Activated T-helper 9 cell treated with anti-CD3 and anti-CD28 coated beads, Interleukin-2, amount 50 U/mL, for 16 hours (primary cell): ENCODE results near the gene RPGRIP1L.

ENCODE experiments used
- DNase-seq: peaks from one replicate; pipeline ENCODE4 v3.0.0-alpha.2; 2020; ENCODE audit warnings: low read depth

The RPGRIP1L gene

DNA sequence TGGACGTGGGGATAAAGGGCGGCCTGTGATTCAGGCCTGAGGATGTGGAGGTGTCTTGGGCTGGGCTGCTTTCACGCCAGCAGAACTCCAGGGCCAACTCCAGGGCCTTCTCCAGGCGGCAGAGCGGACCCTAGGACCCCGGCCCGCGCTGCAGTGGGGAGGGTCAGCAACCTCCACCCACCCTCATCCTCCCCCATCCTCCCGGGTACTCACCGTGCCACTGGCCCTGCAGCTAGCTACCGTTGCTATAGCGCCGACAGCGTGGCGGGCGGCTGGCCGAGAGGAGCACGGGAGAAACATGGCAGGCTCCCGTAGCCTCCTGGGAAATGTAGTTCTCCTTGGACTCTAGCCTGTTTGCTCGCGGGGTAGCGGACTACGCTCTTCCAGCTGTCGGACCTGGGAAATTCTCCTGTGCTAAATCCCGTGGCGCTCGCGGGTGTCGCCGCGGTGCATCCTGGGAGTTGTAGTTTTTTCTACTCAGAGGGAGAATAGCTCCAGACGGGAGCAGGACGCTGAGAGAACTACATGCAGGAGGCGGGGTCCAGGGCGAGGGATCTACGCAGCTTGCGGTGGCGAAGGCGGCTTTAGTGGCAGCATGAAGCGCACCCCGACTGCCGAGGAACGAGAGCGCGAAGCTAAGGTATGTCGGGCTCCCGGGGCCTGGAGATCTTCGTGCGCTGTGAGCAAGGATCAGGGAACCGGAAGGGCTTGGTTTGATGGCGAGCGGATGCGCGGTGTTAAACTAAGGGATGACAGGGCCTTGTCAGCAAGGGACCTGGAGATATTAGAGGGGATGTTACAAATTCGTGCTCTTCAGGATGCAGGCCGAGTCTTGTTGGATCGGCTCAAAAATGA is at the start of gene RPGRIP1L, which contains the start of gene FTO:
RPGRIP1L (minus strand) TSS at position 270 of the 855 bp plus-strand sequence. CDS start 3,136 bp downstream, outside the sequence.
FTO (plus strand) TSS at position 567 of the 855 bp plus-strand sequence.
- peak; percentile 97 for DNase-seq

DNA sequence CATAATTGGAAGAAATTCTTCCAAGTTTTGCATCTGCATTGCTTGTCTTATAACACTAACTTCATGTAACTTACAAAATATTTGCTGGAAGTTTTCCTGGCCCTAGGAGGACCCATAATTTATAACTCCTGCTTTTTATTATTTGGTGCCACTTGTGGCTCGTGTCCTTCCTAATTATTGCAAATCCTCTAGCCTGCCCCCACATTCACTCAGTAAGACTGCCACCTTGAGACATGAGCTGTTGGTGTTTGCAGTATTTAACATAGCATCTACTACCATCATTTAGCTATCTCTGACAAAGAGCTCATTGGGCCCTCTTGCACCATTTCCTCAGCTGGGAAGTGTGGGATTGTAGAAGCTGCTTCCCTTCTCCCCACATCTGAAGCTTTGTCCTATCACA is 49.8 kb upstream of the RPGRIP1L start:
- DNase-seq, result no peak

- DNase-seq, result no peak
Measured at GRCh38 chr16:53752560-53752959, 48.9 kb upstream of the RPGRIP1L start.

DNA sequence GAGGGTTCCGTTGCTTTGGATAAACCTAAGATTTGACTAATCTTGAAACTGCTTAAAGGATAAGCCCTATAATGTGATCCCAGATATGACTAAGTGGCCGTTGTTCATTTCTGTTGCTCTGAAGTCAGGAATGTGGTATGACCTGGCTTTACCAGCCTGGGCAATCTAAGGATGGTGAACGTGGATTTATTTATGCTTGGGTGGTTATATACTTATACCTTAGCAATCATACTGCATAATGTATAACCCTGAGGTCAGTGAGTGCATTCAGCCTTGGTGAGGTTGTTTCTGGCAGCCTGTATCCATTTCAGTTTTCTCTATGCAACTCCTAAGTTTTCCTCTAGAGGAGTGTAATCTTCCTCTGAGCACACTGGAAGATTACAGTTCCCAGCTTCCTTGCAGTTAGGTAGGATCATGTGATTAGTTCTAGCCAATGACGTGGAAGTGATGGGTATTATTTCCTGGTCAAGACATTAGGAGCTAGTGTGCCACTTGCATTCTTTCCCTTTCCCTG is 42.2 kb upstream of the RPGRIP1L start:
- no peak for DNase-seq

DNA sequence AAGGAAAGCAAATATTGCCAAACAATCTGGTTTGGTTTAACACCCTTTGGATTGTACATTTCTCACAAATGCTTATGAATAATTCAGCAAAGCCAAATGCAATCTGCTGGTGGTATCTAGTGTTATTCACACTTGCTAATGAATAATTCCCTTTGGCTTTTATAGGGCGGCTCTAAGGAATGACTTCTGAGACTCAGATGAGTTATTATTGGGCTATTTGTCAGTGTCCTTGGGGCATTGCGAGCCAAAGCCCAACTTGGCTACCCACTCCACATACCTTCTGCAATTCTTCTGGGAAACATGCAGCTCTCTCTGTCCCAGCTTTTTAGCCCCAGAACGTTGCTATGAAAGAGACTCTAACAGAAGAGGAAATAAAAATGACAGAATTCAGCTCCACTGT is 41.4 kb upstream of the RPGRIP1L start:
- no peak for DNase-seq

- DNase-seq, result no peak
Measured at GRCh38 chr16:53744449-53744848, 40.8 kb upstream of the RPGRIP1L start.

GRCh38 chr16:53743149-53743566 is 39.5 kb upstream of the RPGRIP1L start:
- DNase-seq, result no peak

- DNase-seq, result no peak
Measured at GRCh38 chr16:53741546-53741945, 37.9 kb upstream of the RPGRIP1L start.

GRCh38 chr16:53740933-53741531 is 37.4 kb upstream of the RPGRIP1L start:
- DNase-seq, result no peak

- DNase-seq, result no peak
Measured at GRCh38 chr16:53740476-53740875, 36.8 kb upstream of the RPGRIP1L start.

DNA sequence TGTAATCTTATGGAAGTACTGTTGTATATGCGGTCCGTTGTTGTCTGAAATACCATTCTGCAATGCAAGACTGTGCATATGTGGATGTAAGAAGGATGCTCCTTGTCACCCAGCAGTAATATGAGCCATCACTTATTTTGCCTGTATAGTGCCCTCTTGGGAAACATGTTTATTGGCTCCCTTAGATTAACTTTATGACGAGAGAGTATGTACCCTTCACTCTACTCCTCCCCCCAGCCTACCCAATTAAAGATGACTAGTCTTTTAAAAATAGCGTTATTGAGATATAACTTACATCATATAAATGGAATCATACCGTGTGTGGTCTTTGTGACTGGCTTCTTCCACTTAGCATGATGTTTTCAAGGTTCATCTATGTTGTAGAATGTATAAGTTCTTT is 33.9 kb upstream of the RPGRIP1L start:
- DNase-seq, result no peak

- no peak for DNase-seq
Measured at GRCh38 chr16:53736297-53736696, 32.6 kb upstream of the RPGRIP1L start.

DNA sequence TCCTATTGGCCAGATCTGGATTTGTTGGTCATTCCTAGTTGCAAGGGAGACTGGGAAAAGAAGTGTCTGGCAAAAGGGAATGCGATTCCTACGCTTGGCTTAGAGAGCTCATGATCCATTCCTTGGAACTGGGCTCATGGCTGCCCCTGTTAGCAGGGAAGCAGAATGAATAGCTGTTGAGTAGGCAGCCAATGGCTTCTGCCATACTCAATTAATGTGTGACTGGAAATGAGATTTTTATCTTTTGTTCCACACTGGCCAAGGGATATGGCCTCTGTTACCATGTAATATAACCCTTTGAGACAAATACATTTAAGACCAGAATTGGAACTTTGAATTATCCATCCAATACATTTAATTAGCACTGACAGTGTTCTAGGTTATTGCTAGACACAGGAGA is 31.2 kb upstream of the RPGRIP1L start:
- DNase-seq, result no peak

DNA sequence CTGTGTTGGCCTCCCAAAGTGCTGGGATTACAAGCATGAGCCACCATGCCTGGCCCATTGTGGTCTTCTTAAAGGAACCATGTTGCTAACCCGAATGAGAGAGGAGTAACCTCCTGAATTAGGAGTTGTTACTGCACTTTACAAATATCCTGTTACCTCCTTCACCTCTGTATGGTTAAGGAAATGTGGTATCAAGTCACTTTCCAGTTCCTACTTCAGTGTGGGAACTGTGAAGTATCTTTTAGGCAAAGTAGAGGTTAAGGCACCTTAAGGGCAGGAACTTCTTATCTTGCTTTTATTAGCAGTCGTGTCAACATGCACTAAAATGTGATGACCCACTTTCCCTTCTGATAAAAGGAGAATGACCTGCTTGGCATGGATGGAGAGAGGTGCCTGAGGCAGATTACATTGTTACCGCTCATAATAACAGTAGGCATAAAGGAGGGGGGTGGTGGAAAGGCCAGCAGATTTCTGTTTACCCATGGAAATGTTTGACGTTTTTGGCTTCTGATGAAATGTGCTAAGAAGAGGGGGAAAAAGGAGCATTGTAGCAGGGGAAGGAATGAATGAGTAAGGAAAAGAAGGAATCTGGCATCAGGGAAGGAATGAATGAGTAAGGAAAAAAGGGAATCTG is 28.8 kb upstream of the RPGRIP1L start:
- DNase-seq, result no peak

DNA sequence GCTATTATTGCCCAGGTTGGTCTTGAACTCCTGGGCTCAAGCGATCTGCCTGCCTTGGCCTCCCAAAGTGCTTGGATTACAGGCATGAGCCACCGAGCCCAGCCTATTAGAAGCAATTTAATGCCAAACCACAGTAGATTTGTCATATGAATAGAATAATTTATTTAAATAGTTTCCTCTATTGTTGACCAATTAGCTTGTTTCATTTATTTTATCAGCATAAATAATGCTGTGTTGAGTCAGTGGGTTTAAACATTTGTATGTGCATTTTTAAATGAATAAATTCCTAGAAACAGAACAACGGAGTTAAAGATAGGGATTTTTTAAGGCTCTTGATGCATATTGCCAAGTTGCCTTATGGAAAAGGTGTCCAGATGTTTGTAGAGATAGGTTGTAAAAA is 27.0 kb upstream of the RPGRIP1L start:
- no peak for DNase-seq

GRCh38 chr16:53726625-53727024 is 23.0 kb upstream of the RPGRIP1L start:
- no peak for DNase-seq

- no peak for DNase-seq
Measured at GRCh38 chr16:53721017-53721416, 17.4 kb upstream of the RPGRIP1L start.

- DNase-seq, result no peak
Measured at GRCh38 chr16:53717577-53717976, 13.9 kb upstream of the RPGRIP1L start.

GRCh38 chr16:53715023-53715384 is 11.3 kb upstream of the RPGRIP1L start:
- no peak for DNase-seq

DNA sequence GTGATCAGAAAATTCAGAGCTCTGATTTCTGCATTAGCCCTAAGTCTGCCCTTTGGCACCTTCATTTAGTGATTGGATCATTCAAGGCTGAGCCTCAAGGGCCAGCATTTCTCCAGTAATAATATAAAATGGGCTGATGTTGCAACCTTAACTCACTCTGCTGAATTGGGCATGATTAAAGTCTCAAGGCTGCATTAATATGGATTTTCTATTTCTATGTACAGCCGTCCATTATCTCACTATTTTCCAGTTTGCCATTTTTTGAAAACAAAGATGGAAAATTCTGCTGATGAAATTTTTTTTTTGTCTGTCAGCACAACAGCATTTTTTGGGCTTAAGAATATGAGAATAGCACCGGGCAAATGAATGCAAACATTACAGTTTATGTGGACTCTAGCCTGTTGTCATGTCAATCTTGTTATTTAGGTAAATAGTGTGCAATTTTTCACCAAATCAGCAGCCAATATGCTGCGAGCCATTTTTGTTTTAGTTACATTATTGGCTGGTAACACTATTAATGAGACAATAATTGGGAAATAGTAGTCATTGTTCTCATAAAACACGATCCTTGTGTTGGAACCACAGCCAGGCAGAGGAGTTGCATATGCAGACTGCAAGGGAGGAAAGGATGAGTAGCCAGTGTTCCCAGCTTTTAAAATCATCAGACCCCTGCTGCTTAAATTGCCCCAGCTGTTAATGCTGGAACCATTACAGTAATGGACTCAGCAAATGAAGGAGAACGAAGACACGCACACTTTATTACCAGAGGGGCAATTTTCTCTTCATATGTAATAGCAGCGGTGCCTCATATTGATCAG is 10.8 kb upstream of the RPGRIP1L start:
- DNase-seq, result no peak

DNA sequence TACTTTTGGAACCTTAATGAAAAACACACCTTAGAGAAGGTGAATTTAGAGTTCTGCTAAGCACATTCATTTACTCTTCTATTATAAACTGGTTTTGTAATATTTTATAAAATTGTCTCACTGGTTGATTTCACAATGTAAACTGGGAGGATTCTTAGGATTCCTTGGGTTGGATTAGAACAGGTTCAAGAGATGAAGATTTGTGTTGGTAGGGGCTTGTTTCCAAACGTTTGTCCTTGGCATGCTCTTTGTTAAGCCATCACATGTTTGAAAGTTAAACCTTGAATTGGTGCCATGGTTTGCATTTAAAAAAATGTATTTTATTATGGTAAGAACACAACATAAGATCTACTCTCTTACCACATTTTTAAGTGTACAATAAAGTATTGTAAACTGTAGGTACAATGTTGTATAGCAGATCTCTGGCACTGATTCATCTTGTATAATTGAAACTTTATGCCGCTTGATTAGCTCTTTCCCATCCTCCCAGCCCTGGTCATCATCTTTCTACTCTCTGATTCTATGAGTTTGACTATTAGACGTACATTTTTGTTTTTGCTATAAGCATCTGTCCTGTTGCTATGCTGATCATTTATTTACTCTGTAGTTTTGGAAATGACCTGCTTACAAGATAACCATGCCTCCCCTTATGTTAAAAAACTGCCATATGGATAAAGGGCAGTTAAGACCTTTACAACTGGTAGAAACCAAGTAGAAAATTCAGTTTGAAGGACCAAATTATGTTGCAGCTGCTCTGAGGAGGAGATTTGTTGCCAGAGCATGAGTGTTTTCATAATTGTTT is 9.9 kb upstream of the RPGRIP1L start:
- no peak for DNase-seq
